SH-SY5Y (cell line): ENCODE results near the gene ITPR3.

ENCODE experiments used
- GATA2 ChIP-seq: IDR thresholded peaks from 2 replicates; pipeline ENCODE4 v1.6.1; 2011; ENCODE audit warnings: mild to moderate bottlenecking, low read depth, low read length
- GATA3 ChIP-seq: IDR thresholded peaks from 2 replicates; pipeline ENCODE4 v1.6.1; 2011; ENCODE audit warnings: low read depth, mild to moderate bottlenecking, low read length, moderate library complexity

DNA sequence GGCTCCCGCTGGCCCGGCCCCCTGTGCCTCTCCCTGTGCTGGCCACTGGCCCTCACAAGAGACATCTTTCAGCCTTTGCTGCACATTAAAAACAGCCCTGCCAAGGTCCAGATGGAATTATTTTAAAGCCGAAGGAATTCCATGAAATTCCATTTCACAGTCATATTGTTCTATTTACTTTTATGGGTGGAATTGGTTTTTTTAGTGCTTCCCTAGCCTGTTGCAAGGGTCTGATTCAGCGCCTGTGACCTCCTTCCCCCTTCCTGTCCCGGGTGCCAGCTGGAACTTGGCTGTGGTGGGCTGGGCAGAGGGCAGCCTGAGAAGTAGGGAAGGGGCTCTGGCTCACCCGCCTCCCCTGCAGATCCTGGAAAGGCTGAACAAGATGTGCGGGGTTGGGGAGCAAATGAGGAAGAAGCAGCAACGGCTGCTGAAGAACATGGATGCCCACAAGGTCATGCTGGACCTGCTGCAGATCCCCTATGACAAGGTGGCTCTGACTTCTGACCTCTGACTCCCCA lies 56.1 kb downstream of the ITPR3 start:
- TF ChIP-seq GATA2 (no peak), GATA3 (no peak)
